HG03159 (cell line): ENCODE data around the gene INVS.

Experiments used
- ATAC-seq: cut with Tn5 transposase; IDR thresholded peaks from one replicate; pipeline ENCODE4 v1.9.1; 2021; ENCODE audit warnings: mild to moderate bottlenecking, moderate library complexity; ENCODE audit not compliant: unreplicated experiment

The INVS gene

GRCh38 chr9:100190339-100190738 lies 91.3 kb downstream of the INVS start:
- ATAC-seq, result no peak

DNA sequence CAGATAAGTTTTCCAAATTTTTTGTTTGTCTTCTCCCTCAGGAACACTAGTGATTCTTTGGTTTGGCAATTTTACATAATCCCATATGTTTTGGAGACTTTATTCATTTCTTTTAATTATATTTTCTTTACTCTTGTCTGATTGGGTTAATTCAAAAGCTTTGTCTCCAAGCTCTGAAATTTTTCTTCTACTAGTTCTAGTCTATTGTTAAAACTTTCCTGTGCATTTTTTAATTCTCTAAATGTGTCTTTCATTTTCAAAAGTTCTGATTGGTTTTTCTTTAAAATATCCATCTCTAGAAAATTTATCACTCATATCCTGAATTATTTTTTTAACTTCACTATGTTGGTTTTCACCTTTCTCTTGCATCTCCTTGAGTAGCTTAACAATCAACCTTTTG lies 92.2 kb downstream of the INVS start:
- ATAC-seq, result no peak

GRCh38 chr9:100193078-100193477 lies 94.0 kb downstream of the INVS start:
- no peak for ATAC-seq

GRCh38 chr9:100196215-100196614 lies 97.2 kb downstream of the INVS start:
- no peak for ATAC-seq

- ATAC-seq, result no peak
Measured at GRCh38 chr9:100196828-100197227, 97.8 kb downstream of the INVS start.

- no peak for ATAC-seq
Measured at GRCh38 chr9:100197553-100197952, 98.5 kb downstream of the INVS start.

DNA sequence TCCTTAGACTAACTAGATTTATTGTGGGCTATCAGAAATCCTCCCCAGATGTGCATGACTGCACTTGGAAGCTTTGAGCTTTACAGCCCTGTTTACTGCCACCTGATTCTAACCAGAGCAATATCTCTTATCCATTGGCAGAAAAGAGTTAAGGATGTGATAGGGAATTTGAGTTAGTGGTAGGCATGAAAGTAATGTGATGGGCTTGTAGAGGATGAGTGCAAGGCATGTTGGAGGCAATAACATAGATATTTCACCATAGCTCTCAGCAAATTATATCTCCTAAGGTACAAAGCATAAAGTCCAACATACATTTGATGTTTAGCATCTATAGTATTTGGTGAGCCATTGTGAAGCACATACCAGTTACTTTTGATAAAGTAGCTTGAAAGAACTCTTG lies 103.8 kb downstream of the INVS start:
- ATAC-seq, result no peak

DNA sequence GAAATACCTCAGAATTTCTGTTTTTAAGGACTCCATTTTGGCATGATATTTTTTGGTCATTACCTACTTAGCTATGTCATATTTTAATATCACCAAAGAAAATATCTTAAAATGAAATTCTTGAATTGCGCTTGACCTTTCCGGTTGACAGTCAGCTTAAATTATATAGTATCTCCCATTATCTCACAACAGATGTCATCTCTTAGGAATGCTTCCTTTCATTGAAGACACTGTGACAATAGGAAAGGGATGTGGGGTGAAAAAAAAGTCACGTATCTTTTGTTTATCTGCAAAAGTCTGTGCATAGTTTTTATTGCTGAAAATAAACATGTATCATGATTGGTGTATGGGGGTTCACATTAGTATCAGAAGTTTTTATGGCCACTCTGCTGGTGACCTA lies 105.8 kb downstream of the INVS start:
- ATAC-seq, result no peak

- no peak for ATAC-seq
Measured at GRCh38 chr9:100206899-100207298, 107.9 kb downstream of the INVS start.

DNA sequence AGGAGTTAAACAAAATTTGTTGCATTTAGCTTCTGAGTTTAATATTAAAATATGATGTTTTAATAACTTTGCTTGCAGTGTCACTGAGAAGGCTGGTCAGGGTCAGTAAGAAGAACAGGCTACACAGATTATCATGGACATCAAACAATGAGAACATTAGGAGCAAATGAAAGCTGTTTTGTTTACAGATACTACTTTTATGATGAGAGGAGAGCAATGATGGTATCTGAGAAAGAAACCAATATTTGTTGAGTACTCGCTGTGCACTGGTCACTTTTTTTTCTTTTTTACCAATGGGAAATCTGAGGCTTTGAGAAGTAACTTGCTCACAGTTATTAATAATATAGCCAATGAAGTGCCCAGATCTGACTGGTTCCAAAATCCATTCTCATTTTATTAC lies 109.6 kb downstream of the INVS start:
- ATAC-seq, result no peak

- no peak for ATAC-seq
Measured at GRCh38 chr9:100211476-100211875, 112.4 kb downstream of the INVS start.

GRCh38 chr9:100213730-100214477 lies 114.9 kb downstream of the INVS start:
- no peak for ATAC-seq

GRCh38 chr9:100216178-100216787 lies 117.2 kb downstream of the INVS start:
- ATAC-seq, result peak; percentile 73

GRCh38 chr9:100217536-100217935 lies 118.5 kb downstream of the INVS start:
- no peak for ATAC-seq

GRCh38 chr9:100219347-100219746 lies 120.3 kb downstream of the INVS start:
- ATAC-seq, result no peak

DNA sequence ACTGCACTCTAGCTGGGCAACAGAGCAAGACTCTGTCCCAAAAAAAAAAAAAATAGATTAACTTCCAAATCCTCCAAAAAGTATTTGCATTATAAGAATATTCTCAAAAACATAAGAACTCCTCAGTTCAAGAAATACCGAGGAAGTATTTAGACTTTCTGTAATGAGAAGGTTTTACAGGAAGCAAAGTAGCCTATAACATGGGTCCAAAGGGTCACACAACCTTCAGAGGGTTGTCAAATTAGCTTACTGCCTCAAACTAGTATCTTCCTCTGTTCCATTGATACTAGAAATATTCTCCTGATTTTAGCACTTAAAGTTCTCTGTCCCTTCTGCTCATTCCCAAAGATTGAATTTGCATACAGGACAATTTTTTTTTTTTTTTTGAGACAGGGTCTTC lies 121.9 kb downstream of the INVS start:
- no peak for ATAC-seq

- no peak for ATAC-seq
Measured at GRCh38 chr9:100221538-100221937, 122.5 kb downstream of the INVS start.

- no peak for ATAC-seq
Measured at GRCh38 chr9:100222674-100223073, 123.6 kb downstream of the INVS start.

GRCh38 chr9:100227636-100228035 lies 128.6 kb downstream of the INVS start:
- ATAC-seq, result no peak

GRCh38 chr9:100228352-100228869 lies 129.4 kb downstream of the INVS start:
- ATAC-seq, result no peak

GRCh38 chr9:100229136-100229535 lies 130.1 kb downstream of the INVS start:
- no peak for ATAC-seq

- ATAC-seq, result no peak
Measured at GRCh38 chr9:100229561-100229960, 130.5 kb downstream of the INVS start.
